A673 (cell line): Measurements from ENCODE around the gene IGFBP5. TPM values are rescaled to one million over a fixed set of nuclear protein-coding genes. Genes with fewer than 3 reads are reported as not detected.

Source experiments
- BruUV-seq: library from RNA; stranded (reverse); fragments of 400-500 nt; replicated peaks from 2 replicates; lab custom pipeline; 2021; lab: Mats Ljungman, UMichigan
- CTCF ChIA-PET: fragments of 300-600 bp; sonication (Branson Sonifier 250); formaldehyde crosslinking; loops from one replicate; lab custom pipeline; 2022; ENCODE audit warnings: antibody characterized with exemption; lab: Charles Lee
- POLR2A ChIA-PET: fragments of 300-600 bp; sonication (Branson Sonifier 250); formaldehyde crosslinking; loops from one replicate; lab custom pipeline; 2022; ENCODE audit warnings: antibody characterized with exemption; ENCODE audit not compliant: low non-redundant PET; lab: Charles Lee
- DNase-seq: peaks from one replicate; pipeline ENCODE4 v3.0.0-alpha.2; 2015; ENCODE audit warnings: low spot score
- H3K27ac ChIP-seq: fragments of 200-600 bp; sonication (generic); 2 replicates; pipeline ENCODE4 v1.5.1; 2016; ENCODE audit warnings: mixed run types, low read depth, mild to moderate bottlenecking, mixed read lengths, antibody characterized with exemption, low read length; ENCODE audit not compliant: poor library complexity, severe bottlenecking
- H3K27me3 ChIP-seq: fragments of 200-600 bp; sonication (generic); replicated peaks from 2 replicates; pipeline ENCODE4 v1.6.1; 2017; ENCODE audit warnings: mixed run types, low read depth, mild to moderate bottlenecking, mixed read lengths, antibody characterized with exemption, low read length; ENCODE audit not compliant: insufficient read depth, poor library complexity
- H3K36me3 ChIP-seq: fragments of 200-600 bp; sonication (generic); 2 replicates; pipeline ENCODE4 v1.6.1; 2016; ENCODE audit warnings: mixed run types, mild to moderate bottlenecking, mixed read lengths, antibody characterized with exemption, low read length; ENCODE audit not compliant: insufficient read depth, poor library complexity, severe bottlenecking
- H3K4me1 ChIP-seq: fragments of 200-600 bp; sonication (generic); 2 replicates; pipeline ENCODE4 v1.6.1; 2017; ENCODE audit warnings: mixed run types, mild to moderate bottlenecking, mixed read lengths, antibody characterized with exemption, low read length; ENCODE audit not compliant: insufficient read depth, poor library complexity, severe bottlenecking
- H3K4me3 ChIP-seq: fragments of 200-600 bp; sonication (generic); 2 replicates; pipeline ENCODE4 v1.5.1; 2016; ENCODE audit warnings: low read depth, mixed run types, mild to moderate bottlenecking, mixed read lengths, low read length; ENCODE audit not compliant: poor library complexity, severe bottlenecking
- H3K9me3 ChIP-seq: fragments of 200-600 bp; sonication (generic); 2 replicates; pipeline ENCODE4 v1.6.1; 2016; ENCODE audit warnings: mixed run types, low read depth, mild to moderate bottlenecking, mixed read lengths, antibody characterized with exemption, low read length; ENCODE audit not compliant: poor library complexity, severe bottlenecking
- EZH2 ChIP-seq: fragments of 200-600 bp; sonication (generic); IDR thresholded peaks from 2 replicates; pipeline ENCODE4 v1.6.1; 2017; ENCODE audit warnings: borderline replicate concordance, low read depth, mild to moderate bottlenecking, mixed read lengths, antibody characterized with exemption, low read length; ENCODE audit not compliant: poor library complexity, severe bottlenecking
- intact Hi-C: fragments of 100-400 bp; cut with micrococcal nuclease; formaldehyde crosslinking; loops from one replicate; pipeline ENCODE4 v1.10.0; 2022; ENCODE audit not compliant: unreplicated experiment
- total RNA-seq: library from RNA; stranded (reverse); gene quantifications from 2 replicates; pipeline ENCODE4 v1.2.3, GENCODE V29; 2021
- TF ChIP-seq, protein P1 (sequence below): fragments of 300-800, 200-600 bp; sonication (generic); conservative IDR thresholded peaks from 2 replicates; pipeline ENCODE4 v1.5.1; 2017; ENCODE audit warnings: low read depth, mild to moderate bottlenecking, antibody characterized with exemption, low read length, moderate library complexity, mixed read lengths

The IGFBP5 gene
- total RNA-seq, 1 experiment from 2014 or later: 5.4 TPM

DNA sequence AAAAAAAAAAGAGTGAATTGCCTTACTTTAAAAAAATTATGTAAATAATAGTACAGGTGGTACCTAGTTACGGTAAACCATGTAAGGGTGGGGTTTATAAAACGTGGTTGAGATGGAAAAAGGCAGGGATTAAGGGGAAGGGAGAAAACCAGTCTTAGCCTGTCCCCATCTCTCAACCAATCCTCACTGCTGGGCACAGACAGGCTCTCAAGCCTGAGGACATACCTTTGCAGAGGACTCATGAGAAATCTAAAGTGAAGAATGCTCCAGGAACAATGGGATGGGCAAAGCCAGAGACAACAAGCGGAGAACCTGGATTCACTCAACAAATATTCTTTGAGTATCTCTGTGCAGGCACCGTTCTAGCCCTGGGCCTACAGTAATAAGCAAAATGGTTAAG lies 65.6 kb downstream of the IGFBP5 start:
- no TSS peak for BruUV-seq
- Histone ChIP-seq H3K4me1 (peaks cover 17% of the 10 kb centered on the region), H3K27me3 (no peaks in the 10 kb centered on the region), H3K36me3 (no peaks in the 10 kb centered on the region), H3K27ac (no peak overlapping the region), H3K4me3 (no peak overlapping the region), H3K9me3 (no peaks in the 10 kb centered on the region)
- intact Hi-C loops: no loop called here
- TF ChIP-seq EZH2: no peak
- TF ChIP-seq, protein P1, sequence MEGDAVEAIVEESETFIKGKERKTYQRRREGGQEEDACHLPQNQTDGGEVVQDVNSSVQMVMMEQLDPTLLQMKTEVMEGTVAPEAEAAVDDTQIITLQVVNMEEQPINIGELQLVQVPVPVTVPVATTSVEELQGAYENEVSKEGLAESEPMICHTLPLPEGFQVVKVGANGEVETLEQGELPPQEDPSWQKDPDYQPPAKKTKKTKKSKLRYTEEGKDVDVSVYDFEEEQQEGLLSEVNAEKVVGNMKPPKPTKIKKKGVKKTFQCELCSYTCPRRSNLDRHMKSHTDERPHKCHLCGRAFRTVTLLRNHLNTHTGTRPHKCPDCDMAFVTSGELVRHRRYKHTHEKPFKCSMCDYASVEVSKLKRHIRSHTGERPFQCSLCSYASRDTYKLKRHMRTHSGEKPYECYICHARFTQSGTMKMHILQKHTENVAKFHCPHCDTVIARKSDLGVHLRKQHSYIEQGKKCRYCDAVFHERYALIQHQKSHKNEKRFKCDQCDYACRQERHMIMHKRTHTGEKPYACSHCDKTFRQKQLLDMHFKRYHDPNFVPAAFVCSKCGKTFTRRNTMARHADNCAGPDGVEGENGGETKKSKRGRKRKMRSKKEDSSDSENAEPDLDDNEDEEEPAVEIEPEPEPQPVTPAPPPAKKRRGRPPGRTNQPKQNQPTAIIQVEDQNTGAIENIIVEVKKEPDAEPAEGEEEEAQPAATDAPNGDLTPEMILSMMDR: no peak
- DNase-seq: no peak
- POLR2A ChIA-PET: no interaction called here
- CTCF ChIA-PET: interaction anchor here (1.9 kb wide), 1 partner anchor 111 kb away, joined by 4 read pairs; no protein-coding TSS in a partner anchor

DNA sequence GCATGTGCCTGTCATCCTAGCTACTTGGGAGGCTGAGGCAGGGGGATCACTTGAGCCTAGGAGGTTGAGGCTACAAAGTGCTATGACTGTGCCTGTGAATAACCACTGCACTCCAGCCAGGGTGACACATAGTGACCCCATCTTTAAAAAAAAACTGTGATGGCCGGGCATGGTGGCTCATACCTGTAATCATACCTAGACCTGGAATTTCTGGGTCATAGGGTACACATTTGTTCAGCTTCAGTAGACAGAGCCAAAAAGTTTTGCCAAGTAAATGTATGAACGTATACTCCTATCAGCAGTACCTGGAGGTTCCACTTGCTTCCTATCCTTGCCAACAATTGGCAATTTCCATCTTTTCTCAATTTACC lies 68.5 kb downstream of the IGFBP5 start:
- no TSS peak for BruUV-seq
- no peak overlapping the region for H3K27ac ChIP-seq
- DNase-seq: no peak
- intact Hi-C loops: no loop called here
- H3K9me3 ChIP-seq: no peaks in the 10 kb centered on the region
- POLR2A ChIA-PET: interaction anchor here (0.6 kb wide), 1 partner anchor 68 kb away, joined by 4 read pairs; no protein-coding TSS in a partner anchor
- TF ChIP-seq, protein P1: no peak
- TF ChIP-seq EZH2: no peak
- CTCF ChIA-PET: no interaction called here
- H3K4me3 ChIP-seq: no peak overlapping the region
- H3K4me1 ChIP-seq: peaks cover 18% of the 10 kb centered on the region
- H3K27me3 ChIP-seq: no peaks in the 10 kb centered on the region
- H3K36me3 ChIP-seq: no peaks in the 10 kb centered on the region

DNA sequence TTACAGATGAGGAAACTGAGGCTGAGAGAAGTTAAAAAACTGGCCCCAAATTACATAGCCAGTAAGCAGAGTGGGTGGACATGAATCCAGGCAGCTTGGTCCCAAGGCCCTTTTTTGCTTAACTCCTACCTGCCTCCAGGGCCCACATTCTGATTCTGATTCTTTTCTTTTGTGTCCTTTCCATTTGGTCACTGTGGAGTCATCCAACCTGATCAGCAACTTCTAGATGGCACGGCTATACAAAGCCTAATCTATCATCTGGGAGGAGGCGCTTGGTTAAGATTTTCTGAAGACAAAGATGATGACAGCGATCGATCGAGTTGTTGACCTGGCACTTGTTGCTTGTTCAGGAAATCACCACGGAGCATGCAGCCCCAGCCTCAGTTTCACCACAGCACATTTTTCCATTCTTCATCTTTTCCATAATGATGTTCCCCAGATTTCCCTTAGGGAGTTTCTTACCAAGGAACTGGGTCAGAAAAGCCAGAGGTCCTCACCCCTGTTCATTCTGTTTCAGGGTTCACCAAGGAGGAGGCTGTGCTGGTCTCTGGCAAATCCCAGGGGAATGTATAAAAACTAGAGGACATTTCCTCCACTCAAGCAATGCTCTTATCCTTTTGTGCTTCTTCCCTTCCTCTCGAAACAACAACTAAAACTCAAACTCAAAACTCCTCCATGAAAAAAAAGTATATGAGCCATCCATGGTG lies 69.0 kb downstream of the IGFBP5 start:
- Histone ChIP-seq H3K9me3 (no peaks in the 10 kb centered on the region), H3K27ac (no peak overlapping the region), H3K4me3 (no peak overlapping the region), H3K36me3 (no peaks in the 10 kb centered on the region), H3K27me3 (no peaks in the 10 kb centered on the region), H3K4me1 (peaks cover 18% of the 10 kb centered on the region)
- no TSS peak for BruUV-seq
- ChIA-PET POLR2A (interaction anchor here (0.6 kb wide), 1 partner anchor 18 kb away, joined by 4 read pairs; no protein-coding TSS in a partner anchor), CTCF (no interaction called here)
- DNase-seq: no peak
- TF ChIP-seq, protein P1: no peak
- no peak for TF ChIP-seq EZH2
- intact Hi-C loops: no loop called here
